ENCODE results near the gene FYCO1.

- TF ChIP-seq EZH2 (IDR thresholded peaks at IDR 0.05; ENCODE audit: low read length) (no peak), CTCF (optimal IDR thresholded peaks at IDR 0.05 in 1 of 3, IDR thresholded peaks at IDR 0.05 in 1 of 3, conservative IDR thresholded peaks at IDR 0.05 in 1 of 3; ENCODE audit: extremely low read depth in 1 of 3, insufficient read depth in 2 of 3, low read length in 3 of 3) (no peak)
Observed at GRCh38 chr3:45887285-45887684, 108.3 kb downstream of the FYCO1 start.
